ENCODE results near the gene IRS1. TPM values are rescaled to one million over a fixed set of nuclear protein-coding genes. Genes with fewer than 3 reads are reported as not detected.
A peak's percentile ranks its signal among the peaks of the same experiment; 100 is the strongest.

The IRS1 gene
- total and polyA plus RNA-seq, 8 donors, result 13.3 to 43.5 (median 34.7) TPM

GRCh38 chr2:226728996-226729395 lies 70.6 kb downstream of the IRS1 start:
- ATAC-seq, result no peak
- no peak for TF ChIP-seq CTCF (IDR thresholded peaks at IDR 0.05)
- Histone ChIP-seq H3K27ac (no peak overlapping the region), H3K9me3 (no peaks in the 10 kb centered on the region), H3K36me3 (no peaks in the 10 kb centered on the region), H3K4me1 (peaks cover 6 to 7% of the 10 kb centered on the region in 2 donors), H3K4me3 (no peak overlapping the region), H3K27me3 (no peaks in the 10 kb centered on the region)
- intact Hi-C loops (cut with DNase I), result no loop called here
- DNase-seq, result no peak

- ATAC-seq, result no peak
- Histone ChIP-seq H3K36me3 (no peaks in the 10 kb centered on the region), H3K27me3 (no peaks in the 10 kb centered on the region), H3K4me1 (peaks cover 6 to 7% of the 10 kb centered on the region in 2 donors), H3K4me3 (no peak overlapping the region), H3K27ac (no peak overlapping the region), H3K9me3 (no peaks in the 10 kb centered on the region)
- TF ChIP-seq CTCF (IDR thresholded peaks at IDR 0.05), result no peak
- DNase-seq, result no peak
- intact Hi-C loops (cut with DNase I), result no loop called here
These were observed 72.4 kb downstream of the IRS1 start for GRCh38 chr2:226727251-226727650.

- Histone ChIP-seq H3K4me3 (no peak overlapping the region), H3K9me3 (no peaks in the 10 kb centered on the region), H3K4me1 (peaks cover 6 to 7% of the 10 kb centered on the region in 2 donors), H3K36me3 (no peaks in the 10 kb centered on the region), H3K27ac (no peak overlapping the region), H3K27me3 (no peaks in the 10 kb centered on the region)
- ATAC-seq (no peak), DNase-seq (no peak)
- TF ChIP-seq CTCF (IDR thresholded peaks at IDR 0.05), result no peak
- intact Hi-C loops (cut with DNase I), result no loop called here
These were observed 73.1 kb downstream of the IRS1 start for GRCh38 chr2:226726546-226726945.

- H3K27ac ChIP-seq, result peak overlapping the region; percentile 13 to 26
- DNase-seq, result peak in 2 of 4 donors; percentile 70 to 82
- TF ChIP-seq CTCF (IDR thresholded peaks at IDR 0.05), result no peak
- intact Hi-C loops (cut with DNase I), result no loop called here
- H3K27me3 ChIP-seq, result no peaks in the 10 kb centered on the region
- H3K4me3 ChIP-seq, result no peak overlapping the region
- H3K36me3 ChIP-seq, result no peaks in the 10 kb centered on the region
- H3K9me3 ChIP-seq, result no peaks in the 10 kb centered on the region
- no peak for ATAC-seq
- peaks cover 6 to 7% of the 10 kb centered on the region in 2 donors for H3K4me1 ChIP-seq
These were observed 74.3 kb downstream of the IRS1 start for GRCh38 chr2:226725126-226725860.

- intact Hi-C loops (cut with DNase I), result no loop called here
- Histone ChIP-seq H3K36me3 (no peaks in the 10 kb centered on the region), H3K4me1 (peaks cover 6 to 7% of the 10 kb centered on the region in 2 donors), H3K4me3 (no peak overlapping the region), H3K27ac (no peak overlapping the region), H3K27me3 (no peaks in the 10 kb centered on the region), H3K9me3 (no peaks in the 10 kb centered on the region)
- ATAC-seq, result no peak
- no peak for TF ChIP-seq CTCF (IDR thresholded peaks at IDR 0.05)
- peak in 1 of 4 donors; percentile 59 for DNase-seq
These were observed 78.1 kb downstream of the IRS1 start for GRCh38 chr2:226721541-226721940.
